Myocyte (in vitro differentiated cells): ENCODE measurements around the gene CHST11. TPM values are rescaled to one million over a fixed set of nuclear protein-coding genes. Genes with fewer than 3 reads are reported as not detected.

Source experiments
- DNase-seq: peaks from one replicate; pipeline ENCODE4 v3.0.0-alpha.2; 2012; ENCODE audit warnings: low read depth
- total RNA-seq: library from RNA; depleted of rRNA; stranded (reverse); fragments of >200 nt; gene quantifications from 2 replicates; pipeline ENCODE4 v1.2.3, GENCODE V29; 2014

CHST11 gene
- total RNA-seq, 1 donor from 2014 or later = 2.9 TPM

DNA sequence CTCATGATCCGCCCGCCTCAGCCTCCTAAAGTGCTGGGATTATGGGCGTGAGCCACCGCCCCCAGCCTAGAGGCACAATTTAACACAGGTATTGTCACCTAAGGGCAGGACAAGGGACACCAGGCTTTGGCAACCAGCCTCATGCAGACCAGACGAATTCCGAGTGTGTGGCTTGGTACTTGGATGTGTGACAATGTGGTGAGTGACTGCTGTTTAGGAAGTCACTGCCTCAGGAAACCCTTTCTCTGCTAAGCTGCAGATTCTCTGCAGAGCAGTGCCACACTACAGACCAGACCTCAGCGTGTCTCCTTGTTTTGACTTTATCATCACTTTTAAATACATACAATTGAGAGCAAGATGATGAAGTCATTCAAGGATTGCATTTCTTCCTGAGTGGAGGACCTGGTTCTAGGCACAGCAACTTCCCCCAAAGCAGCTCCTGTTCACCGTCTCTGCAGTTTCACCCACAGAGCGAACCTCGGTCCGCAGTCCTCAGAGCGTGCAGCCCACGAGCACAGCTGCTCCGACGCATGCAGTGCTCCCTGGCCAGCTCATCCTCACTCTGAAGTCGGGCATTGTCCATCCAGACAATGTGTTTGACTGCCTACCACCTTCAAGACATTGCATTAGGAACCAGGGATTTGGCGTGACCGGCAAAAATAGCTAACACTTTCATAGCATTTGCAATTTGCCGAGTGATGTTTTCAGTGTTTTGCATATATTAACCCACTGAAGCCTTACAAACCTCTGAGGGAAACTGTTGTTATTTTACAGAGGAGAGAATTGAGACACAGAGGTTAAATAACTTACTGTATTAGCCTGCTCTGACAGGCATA, 235.2 kb downstream of the CHST11 start:
- no peak for DNase-seq

DNA sequence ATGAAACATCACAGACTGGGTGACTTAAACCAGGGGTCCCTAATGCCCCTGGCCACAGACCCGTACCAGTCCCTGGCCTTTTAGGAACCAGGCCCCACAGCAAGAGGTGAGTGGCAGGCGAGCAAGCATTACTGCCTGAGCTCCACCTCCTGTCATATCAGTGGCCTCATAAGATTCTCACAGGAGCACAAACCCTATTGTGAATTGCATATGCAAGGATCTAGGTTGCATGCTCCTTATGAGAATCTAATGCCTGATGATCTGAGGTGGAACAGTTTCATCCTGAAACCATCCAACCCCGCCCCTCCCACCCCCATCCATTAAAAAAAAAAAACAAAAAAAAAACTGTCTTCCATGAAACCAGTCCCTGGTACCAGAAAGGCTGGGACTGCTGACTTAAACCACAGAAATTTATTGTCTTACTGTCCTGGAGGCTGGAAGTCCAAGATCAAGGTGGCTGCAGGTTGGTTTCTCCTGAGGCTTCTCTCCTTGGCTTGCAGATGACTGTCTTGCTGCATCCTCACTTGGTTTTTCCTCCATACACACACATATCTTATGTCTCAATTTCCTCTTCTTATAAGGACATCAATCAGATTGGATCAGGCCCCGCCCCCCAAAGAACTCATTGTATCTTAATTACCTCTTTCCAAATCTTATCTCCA, 235.9 kb downstream of the CHST11 start:
- no peak for DNase-seq

DNA sequence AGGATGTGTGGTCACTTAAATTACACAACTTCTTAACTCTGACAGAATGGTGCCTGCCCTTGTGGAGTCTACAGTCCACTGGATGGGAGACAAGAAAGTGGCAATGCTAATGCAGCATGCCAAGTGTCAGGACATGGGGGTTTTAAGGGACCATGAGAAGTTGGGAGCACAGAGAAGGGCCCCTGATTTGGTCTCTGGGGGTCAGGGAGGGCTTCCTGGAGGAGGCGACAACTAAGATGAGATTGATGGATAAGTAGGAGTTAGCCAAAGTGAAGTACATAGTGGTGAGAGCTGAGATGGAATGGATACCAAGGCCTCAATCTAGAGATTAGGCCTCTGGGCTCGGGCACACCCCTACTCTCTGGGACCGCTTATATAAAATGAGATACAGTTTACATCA, 236.7 kb downstream of the CHST11 start:
- DNase-seq = no peak

DNA sequence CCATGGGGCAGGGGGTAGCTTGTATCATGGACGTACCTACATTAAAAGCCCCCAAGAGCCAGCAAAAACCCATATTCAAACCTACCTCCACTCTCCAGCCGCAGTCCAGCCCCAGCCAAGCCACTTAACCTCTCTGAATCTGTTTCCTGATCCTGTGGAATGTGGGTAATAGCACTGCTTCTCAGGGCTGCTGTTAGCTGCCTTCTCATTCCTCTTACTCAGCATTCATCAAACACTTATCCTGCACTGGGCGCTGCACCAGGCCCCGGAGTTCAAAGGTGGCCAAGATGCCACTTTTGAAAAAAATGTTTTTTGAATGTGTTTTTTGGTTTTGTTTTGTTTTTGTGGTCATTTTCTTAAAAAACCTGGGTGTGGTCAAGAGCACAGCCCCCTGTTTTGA, 237.4 kb downstream of the CHST11 start:
- no peak for DNase-seq

DNA sequence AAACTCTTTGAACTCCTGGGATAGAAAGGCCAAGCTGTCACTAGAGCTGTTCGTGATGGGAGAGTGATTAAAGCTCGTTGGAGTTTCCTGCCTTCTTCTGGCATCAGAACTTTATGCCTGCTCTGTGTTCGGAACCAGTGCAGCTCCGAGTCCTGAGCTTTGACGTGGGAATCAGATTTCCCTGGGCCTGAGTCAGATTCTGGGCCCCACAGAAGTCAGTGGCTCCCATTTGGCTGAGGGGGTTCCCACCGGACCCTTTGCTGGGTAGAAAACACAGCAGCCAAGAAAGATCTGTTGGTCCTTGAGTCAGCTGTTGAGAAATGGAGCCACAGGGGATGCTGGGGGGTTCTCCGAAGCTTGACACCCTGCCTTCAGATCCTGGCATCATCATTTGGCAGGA, 238.0 kb downstream of the CHST11 start:
- no peak for DNase-seq

- DNase-seq = peak; percentile 24
These were observed 238.9 kb downstream of the CHST11 start for GRCh38 chr12:104695453-104696148.

- DNase-seq = no peak
These were observed 240.4 kb downstream of the CHST11 start for GRCh38 chr12:104697186-104697585.

GRCh38 chr12:104698871-104699270, 242.1 kb downstream of the CHST11 start:
- no peak for DNase-seq

DNA sequence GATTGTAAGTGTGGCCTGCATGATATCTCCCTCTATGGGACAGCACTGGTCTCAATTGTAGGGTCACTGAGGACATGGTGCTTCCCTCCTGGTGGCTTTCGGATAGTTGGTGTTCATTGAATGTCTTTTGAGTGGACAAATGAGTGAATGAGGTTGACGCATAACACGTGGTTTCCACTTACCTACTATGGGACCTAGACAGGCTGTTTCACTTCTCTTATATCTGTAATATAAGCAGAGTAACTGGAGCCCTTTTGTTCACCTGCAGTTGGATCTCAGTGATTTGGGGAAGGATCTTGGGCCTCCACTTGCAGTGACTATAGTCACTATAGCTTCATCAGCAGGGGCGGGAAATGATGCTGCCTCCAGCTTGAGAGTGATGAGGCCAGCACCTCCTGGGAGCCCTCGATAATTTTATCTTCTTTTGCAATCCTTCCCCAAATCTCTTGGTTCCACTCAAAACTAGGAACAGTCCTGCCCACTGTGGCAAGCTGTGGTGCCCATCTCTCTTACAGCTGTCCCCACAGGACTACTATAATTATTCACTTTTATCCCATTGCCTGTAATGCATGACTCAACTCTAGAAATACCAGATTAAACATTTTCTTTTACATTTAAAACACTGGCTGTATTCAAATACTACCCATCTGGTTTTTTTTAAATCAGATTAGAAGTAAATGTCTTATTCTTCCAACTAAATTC, 242.9 kb downstream of the CHST11 start:
- no peak for DNase-seq

GRCh38 chr12:104700324-104700723, 243.6 kb downstream of the CHST11 start:
- no peak for DNase-seq

DNA sequence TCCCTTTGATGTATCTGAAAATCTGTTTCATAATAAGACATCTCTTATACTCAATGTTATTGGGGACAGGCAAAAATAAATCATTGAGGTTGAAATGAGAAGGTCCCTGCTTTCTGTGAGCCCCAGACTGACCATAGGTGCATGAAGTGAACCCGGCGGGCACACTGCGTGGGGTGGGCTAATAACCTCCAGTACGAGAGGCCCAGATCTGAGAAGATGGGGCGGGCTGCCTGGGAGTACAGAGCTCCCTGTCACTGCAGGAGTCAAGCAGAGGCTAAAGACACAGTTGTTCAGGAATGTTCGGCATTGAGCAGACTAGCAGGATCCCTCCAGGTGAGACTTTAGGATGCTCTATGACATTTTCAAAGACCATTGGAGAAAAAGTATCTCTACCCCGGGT, 244.6 kb downstream of the CHST11 start:
- no peak for DNase-seq

GRCh38 chr12:104701756-104702155, 245.0 kb downstream of the CHST11 start:
- no peak for DNase-seq

DNA sequence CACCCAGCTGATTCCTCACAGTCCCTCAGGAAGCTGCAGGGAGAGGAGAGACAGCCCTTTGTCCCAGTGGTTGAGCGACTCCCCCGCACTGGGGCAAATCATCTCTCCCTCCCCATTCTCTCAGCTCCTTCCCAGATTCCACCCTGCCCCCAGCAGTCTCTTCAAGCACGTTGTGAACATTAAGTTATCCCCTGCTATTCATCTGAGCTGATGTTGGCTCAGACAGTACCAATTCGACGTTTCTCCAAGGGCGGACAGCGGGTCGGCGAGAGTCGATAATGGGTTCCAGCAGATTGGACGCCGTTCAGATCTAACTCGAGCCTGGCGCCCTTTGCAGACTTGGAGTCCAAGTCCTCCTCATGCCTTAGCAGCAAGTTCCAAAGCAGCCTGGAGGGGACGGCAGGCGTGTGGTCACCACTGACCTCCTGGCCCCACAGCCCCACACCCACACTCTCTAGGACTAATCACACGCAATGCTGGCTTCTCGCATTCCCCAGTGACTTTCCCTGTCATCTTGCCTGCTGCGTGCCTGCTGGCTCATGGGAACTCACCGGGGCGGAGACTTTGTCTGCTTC, 245.9 kb downstream of the CHST11 start:
- DNase-seq = no peak

GRCh38 chr12:104703372-104703771, 246.6 kb downstream of the CHST11 start:
- DNase-seq = no peak

GRCh38 chr12:104704224-104704779, 247.6 kb downstream of the CHST11 start:
- DNase-seq = no peak

DNA sequence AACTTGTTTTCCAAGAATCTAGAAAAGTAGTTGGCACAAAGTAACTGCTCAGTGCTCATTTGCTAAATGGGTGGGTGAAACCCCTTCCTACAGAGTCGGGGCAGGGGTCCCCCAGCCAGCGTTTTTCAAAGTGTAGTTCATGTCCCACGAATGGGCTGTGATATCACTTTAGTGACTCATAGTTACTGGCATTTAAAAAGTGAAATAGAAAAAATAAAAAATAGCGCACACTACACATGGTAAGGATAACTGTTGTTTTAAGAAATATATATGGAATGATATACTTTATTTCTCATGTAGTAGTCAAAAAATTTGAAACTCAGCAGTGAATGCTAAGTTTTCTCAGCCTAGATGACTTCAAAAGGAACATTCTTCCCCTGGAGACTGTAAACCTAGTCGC, 250.4 kb downstream of the CHST11 start:
- DNase-seq = no peak

GRCh38 chr12:104707794-104708558, 251.2 kb downstream of the CHST11 start:
- DNase-seq = no peak

DNA sequence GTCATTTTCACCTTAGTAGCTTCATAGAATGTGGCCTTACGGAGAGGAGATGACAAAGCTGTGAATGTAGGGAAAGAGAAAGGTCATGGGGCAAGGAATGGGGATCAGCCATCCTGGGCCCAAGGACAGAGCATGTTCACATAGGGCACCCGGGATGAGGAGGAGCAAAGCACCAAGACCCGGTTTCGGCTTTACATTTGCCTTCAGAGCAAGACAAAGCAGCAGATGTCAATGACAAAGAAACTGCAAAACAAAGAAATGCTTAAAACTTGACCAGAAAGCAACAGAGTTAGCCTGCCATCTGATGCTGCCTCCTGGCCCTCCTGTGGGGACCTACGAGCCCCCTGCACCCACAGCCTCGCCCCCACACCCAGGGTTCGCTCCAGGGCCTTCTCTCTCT, 252.1 kb downstream of the CHST11 start:
- no peak for DNase-seq

DNA sequence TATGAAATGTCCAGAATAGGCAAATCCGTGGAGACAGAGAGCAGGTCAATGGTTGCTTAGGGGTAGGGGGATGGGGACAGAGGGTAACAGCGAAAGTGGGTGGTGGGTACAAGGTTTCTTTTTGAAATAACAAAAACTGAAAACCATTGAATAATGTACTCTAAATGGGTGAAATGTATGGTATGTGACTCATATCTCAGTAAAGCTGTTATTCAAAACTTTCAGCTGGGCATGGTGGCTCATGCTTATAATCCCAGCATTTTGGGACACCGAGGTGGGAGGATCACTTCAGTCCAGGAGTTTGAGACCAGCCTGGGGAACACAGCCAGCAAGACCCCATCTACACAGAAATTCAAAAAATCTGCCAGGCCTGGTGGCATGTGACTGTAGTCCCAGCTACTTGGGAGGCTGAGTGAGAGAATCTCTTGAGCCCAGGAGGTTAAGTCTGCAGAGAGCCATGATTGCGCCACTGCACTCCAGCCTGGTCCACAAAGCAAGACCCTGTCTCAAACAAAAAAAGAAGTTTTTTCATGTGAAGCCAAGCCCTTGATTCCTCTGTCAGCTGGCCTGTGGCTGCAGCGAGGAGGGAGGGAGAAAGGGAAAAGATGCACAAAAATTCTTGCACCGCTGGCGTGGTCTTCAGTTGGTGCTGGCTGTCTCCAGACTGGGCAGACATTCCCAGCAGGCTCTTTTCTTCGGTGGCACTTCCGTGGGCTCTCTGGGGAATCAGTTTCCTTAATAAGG, 253.1 kb downstream of the CHST11 start:
- no peak for DNase-seq
